ENCODE data around the gene SLC36A2. TPM values are rescaled to one million over a fixed set of nuclear protein-coding genes. Genes with fewer than 3 reads are reported as not detected.

Gene SLC36A2
- total RNA-seq, 1 experiment from 2014 or later, result not detected

DNA sequence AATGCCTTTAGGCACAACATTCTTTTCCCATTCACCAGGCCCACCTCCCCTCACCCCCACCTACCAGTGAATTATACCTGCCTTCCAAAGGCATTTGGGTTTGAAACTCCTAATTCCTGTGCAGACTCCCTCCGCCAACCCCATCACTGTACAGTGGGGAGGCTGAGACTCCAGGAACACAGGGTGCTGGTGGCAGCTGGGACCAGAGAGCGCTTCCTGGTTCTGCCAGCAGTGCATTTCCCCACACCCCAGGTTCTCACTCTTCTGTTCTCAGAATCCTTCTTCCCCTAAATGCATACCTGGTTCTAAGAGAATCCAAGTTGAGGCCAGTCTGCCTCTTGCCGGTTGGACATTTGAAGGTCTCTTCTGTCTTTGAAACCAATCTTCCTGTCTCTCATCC lies 21.1 kb downstream of the SLC36A2 start:
- POLR2A ChIA-PET (ENCODE audit: unreplicated experiment), result no interaction called here
- Histone ChIP-seq H3K27ac (ENCODE audit: low read length) (no peak overlapping the region), H2AFZ (ENCODE audit: low read length) (no peak overlapping the region), H3F3A (ENCODE audit: low read length, unreplicated experiment) (no peaks in the 10 kb centered on the region), H3K36me3 (ENCODE audit: low read depth, low read length) (no peaks in the 10 kb centered on the region), H3K9me3 (ENCODE audit: low read length) (no peaks in the 10 kb centered on the region), H3K9me2 (replicated peaks; ENCODE audit: low read length) (no peaks in the 10 kb centered on the region), H4K20me1 (ENCODE audit: low read length) (no peaks in the 10 kb centered on the region), H3K79me2 (ENCODE audit: low read length) (no peaks in the 10 kb centered on the region), H3K4me3 (ENCODE audit: low read length) (no peak overlapping the region), H3K4me1 (ENCODE audit: insufficient read depth, low read length) (no peaks in the 10 kb centered on the region), H3K9ac (ENCODE audit: low read length) (no peak overlapping the region), H3K27me3 (ENCODE audit: low read length) (no peaks in the 10 kb centered on the region), H3K4me2 (ENCODE audit: low read length) (no peak overlapping the region)
- ATAC-seq (no peak), DNase-seq (no peak)
- intact Hi-C loops (cut with micrococcal nuclease), result no loop called here
- TF ChIP-seq, protein P1, sequence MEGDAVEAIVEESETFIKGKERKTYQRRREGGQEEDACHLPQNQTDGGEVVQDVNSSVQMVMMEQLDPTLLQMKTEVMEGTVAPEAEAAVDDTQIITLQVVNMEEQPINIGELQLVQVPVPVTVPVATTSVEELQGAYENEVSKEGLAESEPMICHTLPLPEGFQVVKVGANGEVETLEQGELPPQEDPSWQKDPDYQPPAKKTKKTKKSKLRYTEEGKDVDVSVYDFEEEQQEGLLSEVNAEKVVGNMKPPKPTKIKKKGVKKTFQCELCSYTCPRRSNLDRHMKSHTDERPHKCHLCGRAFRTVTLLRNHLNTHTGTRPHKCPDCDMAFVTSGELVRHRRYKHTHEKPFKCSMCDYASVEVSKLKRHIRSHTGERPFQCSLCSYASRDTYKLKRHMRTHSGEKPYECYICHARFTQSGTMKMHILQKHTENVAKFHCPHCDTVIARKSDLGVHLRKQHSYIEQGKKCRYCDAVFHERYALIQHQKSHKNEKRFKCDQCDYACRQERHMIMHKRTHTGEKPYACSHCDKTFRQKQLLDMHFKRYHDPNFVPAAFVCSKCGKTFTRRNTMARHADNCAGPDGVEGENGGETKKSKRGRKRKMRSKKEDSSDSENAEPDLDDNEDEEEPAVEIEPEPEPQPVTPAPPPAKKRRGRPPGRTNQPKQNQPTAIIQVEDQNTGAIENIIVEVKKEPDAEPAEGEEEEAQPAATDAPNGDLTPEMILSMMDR (conservative IDR thresholded peaks at IDR 0.05; ENCODE audit: low read depth, low read length), result no peak
- no peak for TF ChIP-seq EZH2 (IDR thresholded peaks at IDR 0.05; ENCODE audit: low read length, unreplicated experiment)
- no peak for TF ChIP-seq EZH2phosphoT487 (IDR thresholded peaks at IDR 0.05; ENCODE audit: borderline replicate concordance, low read length)
- BruUV-seq (replicated peaks), result no TSS peak
- CTCF ChIA-PET, result no interaction called here

DNA sequence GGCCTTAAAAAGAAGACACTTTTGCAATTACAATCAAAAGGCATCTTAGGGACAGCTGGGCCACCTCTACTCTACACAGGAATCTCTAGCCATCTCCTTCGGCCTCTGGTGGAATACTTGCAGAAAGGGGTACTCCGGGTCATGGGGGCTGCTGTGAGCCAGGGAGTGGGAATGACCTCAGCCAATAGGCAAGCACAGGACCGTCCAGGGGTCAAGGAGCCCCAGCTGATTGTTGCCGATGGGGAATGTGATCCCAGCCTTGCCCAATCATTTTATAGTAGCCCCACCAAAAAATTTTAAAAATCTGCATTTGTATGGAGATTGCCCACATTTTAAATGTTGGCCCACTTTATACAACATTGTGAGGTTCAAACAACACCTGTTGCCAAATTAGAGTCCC lies 26.9 kb downstream of the SLC36A2 start:
- POLR2A ChIA-PET (ENCODE audit: unreplicated experiment), result no interaction called here
- H3K36me3 ChIP-seq (ENCODE audit: low read depth, low read length), result no peaks in the 10 kb centered on the region

More for the DNA sequence above, 26.9 kb downstream of the SLC36A2 start:
- Histone ChIP-seq H4K20me1 (ENCODE audit: low read length) (no peaks in the 10 kb centered on the region), H3K9ac (ENCODE audit: low read length) (no peak overlapping the region), H3K9me3 (ENCODE audit: low read length) (no peaks in the 10 kb centered on the region), H2AFZ (ENCODE audit: low read length) (no peak overlapping the region), H3K4me3 (ENCODE audit: low read length) (no peak overlapping the region), H3K27me3 (ENCODE audit: low read length) (no peaks in the 10 kb centered on the region), H3K4me2 (ENCODE audit: low read length) (no peak overlapping the region), H3K9me2 (replicated peaks; ENCODE audit: low read length) (no peaks in the 10 kb centered on the region), H3F3A (ENCODE audit: low read length, unreplicated experiment) (no peaks in the 10 kb centered on the region), H3K79me2 (ENCODE audit: low read length) (no peaks in the 10 kb centered on the region), H3K27ac (ENCODE audit: low read length) (no peak overlapping the region), H3K4me1 (ENCODE audit: insufficient read depth, low read length) (no peaks in the 10 kb centered on the region)
- ATAC-seq (no peak), DNase-seq (no peak)
- BruUV-seq (replicated peaks), result no TSS peak
- CTCF ChIA-PET, result interaction anchor here (0.7 kb wide), 1 partner anchor 339 kb away, joined by 12 read pairs; no protein-coding TSS in a partner anchor
- intact Hi-C loops (cut with micrococcal nuclease), result no loop called here
- TF ChIP-seq EZH2 (IDR thresholded peaks at IDR 0.05; ENCODE audit: low read length, unreplicated experiment) (no peak), EZH2phosphoT487 (IDR thresholded peaks at IDR 0.05; ENCODE audit: borderline replicate concordance, low read length) (no peak)
- TF ChIP-seq, protein P1 (conservative IDR thresholded peaks at IDR 0.05; ENCODE audit: low read depth, low read length), result no peak
